HL-60 (cell line): ENCODE results near the gene UAP1.

Source experiments
- DNase-seq, 2 experiments: peaks; one replicate each; pipeline ENCODE4 v3.0.0-alpha.2; 2010 to 2020; ENCODE audit warnings: low read depth in 1 of 2, low spot score in 1 of 2
- H3K27ac ChIP-seq: fragments of 250-450 bp; sonication (Bioruptor Pico); replicated peaks from 2 replicates; pipeline ENCODE4 v1.5.1; 2020; ENCODE audit warnings: mild to moderate bottlenecking, moderate library complexity
- H3K27me3 ChIP-seq: fragments of 250-450 bp; sonication (Bioruptor Pico); 2 replicates; pipeline ENCODE4 v1.5.1; 2021; ENCODE audit warnings: mild to moderate bottlenecking, moderate library complexity; ENCODE audit not compliant: insufficient read depth, poor library complexity, severe bottlenecking
- H3K4me3 ChIP-seq: replicated peaks from 2 replicates; pipeline ENCODE4 v1.5.1; 2011; ENCODE audit warnings: mild to moderate bottlenecking, control low read depth, low read length; ENCODE audit not compliant: insufficient read depth
- GABPA ChIP-seq: IDR thresholded peaks from 2 replicates; pipeline ENCODE4 v1.6.1; 2012; ENCODE audit warnings: low read depth
- POLR2AphosphoS5 ChIP-seq: IDR thresholded peaks from 2 replicates; pipeline ENCODE4 v1.6.1; 2012; ENCODE audit warnings: low read depth
- REST ChIP-seq: IDR thresholded peaks from 2 replicates; pipeline ENCODE4 v1.6.1; 2012; ENCODE audit warnings: low read depth; ENCODE audit not compliant: insufficient replicate concordance
- SPI1 ChIP-seq: IDR thresholded peaks from 2 replicates; pipeline ENCODE4 v1.6.1; 2012; ENCODE audit warnings: low read depth, mild to moderate bottlenecking, borderline replicate concordance
- TF ChIP-seq, protein P1 (sequence below): IDR thresholded peaks from one replicate; pipeline ENCODE4 v1.5.1; 2011; ENCODE audit warnings: low read length, control low read depth, inconsistent platforms; ENCODE audit not compliant: insufficient read depth

The UAP1 gene

GRCh38 chr1:162548170-162548569 lies 13.4 kb upstream of the UAP1 start:
- DNase-seq: no peak
- Histone ChIP-seq H3K27ac (no peak overlapping the region), H3K4me3 (no peak overlapping the region), H3K27me3 (no peaks in the 10 kb centered on the region)
- TF ChIP-seq GABPA (no peak), SPI1 (no peak)
- TF ChIP-seq, protein P1, sequence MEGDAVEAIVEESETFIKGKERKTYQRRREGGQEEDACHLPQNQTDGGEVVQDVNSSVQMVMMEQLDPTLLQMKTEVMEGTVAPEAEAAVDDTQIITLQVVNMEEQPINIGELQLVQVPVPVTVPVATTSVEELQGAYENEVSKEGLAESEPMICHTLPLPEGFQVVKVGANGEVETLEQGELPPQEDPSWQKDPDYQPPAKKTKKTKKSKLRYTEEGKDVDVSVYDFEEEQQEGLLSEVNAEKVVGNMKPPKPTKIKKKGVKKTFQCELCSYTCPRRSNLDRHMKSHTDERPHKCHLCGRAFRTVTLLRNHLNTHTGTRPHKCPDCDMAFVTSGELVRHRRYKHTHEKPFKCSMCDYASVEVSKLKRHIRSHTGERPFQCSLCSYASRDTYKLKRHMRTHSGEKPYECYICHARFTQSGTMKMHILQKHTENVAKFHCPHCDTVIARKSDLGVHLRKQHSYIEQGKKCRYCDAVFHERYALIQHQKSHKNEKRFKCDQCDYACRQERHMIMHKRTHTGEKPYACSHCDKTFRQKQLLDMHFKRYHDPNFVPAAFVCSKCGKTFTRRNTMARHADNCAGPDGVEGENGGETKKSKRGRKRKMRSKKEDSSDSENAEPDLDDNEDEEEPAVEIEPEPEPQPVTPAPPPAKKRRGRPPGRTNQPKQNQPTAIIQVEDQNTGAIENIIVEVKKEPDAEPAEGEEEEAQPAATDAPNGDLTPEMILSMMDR: no peak

DNA sequence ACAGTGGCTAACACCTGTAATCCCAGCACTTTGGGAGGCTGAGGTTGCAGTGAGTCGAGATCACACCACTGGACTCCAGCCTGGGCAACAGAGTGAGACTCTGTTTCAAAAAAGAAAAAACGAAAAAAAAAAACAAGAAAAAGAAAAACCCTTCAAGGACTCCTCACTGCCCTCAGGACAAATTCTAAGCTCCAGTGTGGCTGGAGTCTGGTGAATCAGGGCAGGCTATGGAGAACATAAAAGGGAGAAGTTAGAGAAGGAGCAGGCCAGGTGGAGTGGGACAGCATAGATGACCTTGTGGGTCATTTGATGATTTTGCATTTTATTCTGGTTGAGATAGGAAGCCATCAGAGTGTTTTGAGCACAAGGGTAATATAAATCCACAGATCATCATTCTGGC lies 12.5 kb upstream of the UAP1 start:
- DNase-seq: no peak
- TF ChIP-seq REST (no peak), SPI1 (no peak), GABPA (no peak), POLR2AphosphoS5 (no peak)
- TF ChIP-seq, protein P1: no peak
- Histone ChIP-seq H3K4me3 (no peak overlapping the region), H3K27me3 (no peaks in the 10 kb centered on the region), H3K27ac (no peak overlapping the region)

DNA sequence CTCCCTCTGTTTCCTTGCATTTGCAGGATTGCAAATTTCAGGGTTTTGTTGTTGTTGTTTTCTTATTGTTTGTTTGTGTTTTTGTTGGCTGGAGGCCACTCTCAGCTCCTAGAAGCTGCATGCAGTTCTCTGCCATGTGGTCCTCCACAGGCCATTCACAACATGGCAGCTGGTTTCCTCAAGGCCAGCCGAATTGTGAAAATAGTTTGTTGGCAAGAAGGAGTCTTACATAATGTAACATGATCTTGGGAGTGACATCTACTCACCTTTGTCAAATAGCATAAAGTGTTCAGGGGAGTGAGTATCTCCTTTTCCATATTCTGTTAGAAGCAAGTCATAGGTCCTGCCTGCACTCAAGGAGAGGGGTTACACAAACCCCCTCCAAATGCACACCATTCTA lies 10.6 kb upstream of the UAP1 start:
- Histone ChIP-seq H3K27ac (no peak overlapping the region), H3K4me3 (no peak overlapping the region), H3K27me3 (no peaks in the 10 kb centered on the region)
- DNase-seq: no peak
- TF ChIP-seq SPI1: no peak
- no peak for TF ChIP-seq REST
- no peak for TF ChIP-seq GABPA
- TF ChIP-seq POLR2AphosphoS5: no peak

DNA sequence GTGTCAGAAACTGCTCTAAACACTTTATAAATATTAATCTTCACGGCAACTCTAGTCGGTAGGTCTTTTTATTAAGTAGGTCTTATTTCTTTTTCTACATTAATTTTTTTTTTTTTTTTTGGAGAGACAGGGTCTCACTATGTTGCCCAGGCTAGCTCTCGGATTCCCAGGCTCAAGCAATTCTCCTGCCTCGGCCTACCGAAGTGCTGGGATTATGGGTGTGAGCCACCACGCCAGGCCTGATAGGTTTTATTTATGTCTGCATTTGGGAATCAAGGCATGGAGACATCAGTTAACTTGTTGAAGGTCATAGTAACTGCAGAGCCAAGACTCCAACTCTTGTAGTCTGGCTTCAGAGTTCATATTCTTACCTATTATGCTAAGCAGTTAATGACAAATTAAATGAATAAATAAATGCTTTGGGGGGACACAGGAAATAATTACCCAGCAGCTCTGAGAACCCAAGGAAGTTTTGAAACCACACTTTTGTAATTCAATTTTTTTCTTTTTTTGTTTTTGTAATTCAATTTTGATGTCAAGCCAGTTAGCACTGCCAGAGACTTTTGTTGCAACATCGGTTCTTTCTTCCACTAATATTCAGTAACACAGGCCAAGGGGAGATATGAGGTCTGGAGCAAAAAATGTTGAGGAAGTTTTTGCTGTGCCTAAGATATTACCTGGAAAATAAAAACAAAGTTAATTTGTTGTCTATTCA lies 9.4 kb upstream of the UAP1 start:
- TF ChIP-seq SPI1 (no peak), GABPA (no peak), POLR2AphosphoS5 (no peak), REST (no peak)
- TF ChIP-seq, protein P1: no peak
- DNase-seq: no peak
- H3K27ac ChIP-seq: no peak overlapping the region
- no peaks in the 10 kb centered on the region for H3K27me3 ChIP-seq
- H3K4me3 ChIP-seq: no peak overlapping the region
